GM04504 (cell line): ENCODE measurements around the gene MKLN1.
A peak's percentile ranks its signal among the peaks of the same experiment; 100 is the strongest.
"Not testable (repeated sequence)": the region's sequence is repeated elsewhere in the genome, so short reads cannot be mapped to it uniquely, and the experiment has no call there.

ENCODE experiments used
- DNase-seq: peaks from one replicate; pipeline ENCODE4 v3.0.0-alpha.2; 2012; ENCODE audit warnings: low read depth

MKLN1 gene

DNA sequence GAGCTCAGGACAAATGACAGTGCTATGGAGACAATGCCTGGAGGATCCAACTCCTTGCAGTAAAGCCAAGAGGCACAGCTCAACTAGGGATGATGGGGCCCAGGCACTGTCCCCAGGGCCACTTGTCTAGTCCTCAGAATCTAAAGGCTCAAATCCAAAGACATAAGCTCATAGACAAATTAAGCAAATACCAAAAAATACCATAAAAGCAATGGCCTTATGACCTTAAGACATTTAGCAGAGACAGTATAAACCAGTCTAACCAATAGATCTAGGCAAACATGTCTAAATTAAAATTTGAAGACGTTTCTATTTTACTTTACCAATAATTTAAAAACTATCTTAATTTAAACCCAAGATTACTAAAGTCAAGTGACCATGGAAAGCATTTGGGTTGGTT lies 14.8 kb upstream of the MKLN1 start:
- no peak for DNase-seq

DNA sequence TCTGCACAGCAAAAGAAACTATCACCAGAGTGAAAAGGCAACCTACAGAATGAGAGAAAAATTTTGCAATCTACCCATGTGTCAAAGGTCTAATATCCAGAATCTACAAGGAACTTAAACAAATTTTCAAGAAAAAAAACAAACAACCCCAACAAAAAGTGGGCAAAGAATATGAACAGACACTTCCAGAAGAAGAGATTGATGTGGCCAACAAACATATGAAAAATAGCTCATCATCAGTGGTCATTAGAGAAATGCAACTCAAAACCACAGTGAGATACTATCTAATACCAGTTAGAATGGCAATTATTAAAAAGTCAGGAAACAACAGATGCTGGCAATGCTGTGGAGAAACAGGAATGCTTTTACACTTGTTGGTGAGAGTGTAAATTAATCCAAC lies 7.1 kb upstream of the MKLN1 start:
- DNase-seq = no peak

DNA sequence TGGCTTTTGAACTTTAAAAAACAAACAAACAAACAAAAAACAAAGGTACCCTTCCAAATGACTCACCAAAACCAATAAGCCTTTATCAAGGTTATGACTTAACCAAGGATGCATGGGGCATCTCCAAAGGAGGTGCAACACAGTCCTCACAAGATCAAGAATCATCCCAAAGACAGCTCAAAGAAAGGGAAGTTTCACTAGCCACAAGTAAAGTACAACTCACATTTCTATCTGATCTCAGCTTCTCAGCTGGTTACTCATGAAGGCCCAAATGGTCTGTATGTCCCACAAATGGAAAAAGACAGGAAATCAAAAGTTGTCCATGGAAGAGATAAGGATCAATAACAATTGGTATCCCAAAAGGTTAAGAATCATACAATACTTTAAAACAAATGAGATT lies 6.0 kb upstream of the MKLN1 start:
- DNase-seq = no peak

DNA sequence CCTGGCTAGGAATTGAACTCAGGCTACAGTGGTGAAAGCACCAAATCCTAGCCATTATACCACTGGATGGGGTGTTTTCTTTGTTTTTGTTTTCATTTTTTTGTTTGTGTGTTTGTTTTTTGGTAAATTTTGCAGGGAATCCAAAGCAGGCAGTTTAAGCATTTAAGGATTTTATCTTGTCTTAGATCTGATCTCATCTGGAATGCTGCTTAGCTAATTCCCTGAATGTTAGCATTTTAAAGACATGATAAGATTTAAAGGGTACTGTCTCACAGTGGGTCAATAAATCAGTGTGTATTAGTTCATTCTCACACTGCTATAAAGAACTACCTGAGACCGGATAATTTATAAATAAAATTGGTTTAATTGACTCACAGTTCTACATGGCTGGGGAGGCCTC lies 5.6 kb upstream of the MKLN1 start:
- no peak for DNase-seq

DNA sequence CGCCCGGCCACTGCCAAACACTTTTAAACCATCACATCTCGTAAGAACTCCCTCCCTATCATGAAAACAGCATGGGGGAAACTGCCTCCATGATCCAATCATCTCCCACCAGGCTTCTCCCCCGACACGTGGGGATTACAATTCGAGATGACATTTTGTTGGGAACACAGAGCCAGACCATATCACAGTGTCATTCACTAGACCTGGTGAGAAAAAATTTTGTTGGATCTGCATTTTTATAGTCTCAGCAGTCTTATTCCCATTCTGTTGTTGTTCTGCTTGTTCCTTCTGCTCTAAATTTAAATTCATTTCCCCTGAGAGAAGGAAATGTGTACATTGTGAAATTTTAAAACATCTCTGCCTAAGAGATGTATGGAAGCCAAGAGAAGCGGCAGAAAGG lies 4.8 kb upstream of the MKLN1 start:
- no peak for DNase-seq

GRCh38 chr7:131325179-131325840 lies 2.4 kb upstream of the MKLN1 start:
- DNase-seq = no peak

DNA sequence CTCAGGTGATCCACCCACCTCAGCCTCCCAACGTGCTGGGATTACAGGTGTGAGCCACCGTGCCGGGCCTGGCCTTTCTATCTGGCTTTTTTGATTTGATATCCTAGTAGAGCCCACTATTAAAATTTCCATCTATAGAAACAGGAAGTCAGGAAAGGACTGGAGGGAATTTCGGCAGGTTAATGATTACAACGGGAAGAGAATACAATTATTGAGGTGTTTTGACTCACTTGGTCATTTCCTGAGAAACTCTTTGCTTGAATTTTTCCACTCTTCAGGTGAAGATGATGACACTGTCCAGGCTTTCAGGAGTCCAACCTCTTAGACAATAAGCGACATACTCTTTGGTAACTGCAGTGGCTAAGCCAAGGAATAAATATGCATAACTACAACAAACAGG lies 1.1 kb upstream of the MKLN1 start:
- DNase-seq = no peak

DNA sequence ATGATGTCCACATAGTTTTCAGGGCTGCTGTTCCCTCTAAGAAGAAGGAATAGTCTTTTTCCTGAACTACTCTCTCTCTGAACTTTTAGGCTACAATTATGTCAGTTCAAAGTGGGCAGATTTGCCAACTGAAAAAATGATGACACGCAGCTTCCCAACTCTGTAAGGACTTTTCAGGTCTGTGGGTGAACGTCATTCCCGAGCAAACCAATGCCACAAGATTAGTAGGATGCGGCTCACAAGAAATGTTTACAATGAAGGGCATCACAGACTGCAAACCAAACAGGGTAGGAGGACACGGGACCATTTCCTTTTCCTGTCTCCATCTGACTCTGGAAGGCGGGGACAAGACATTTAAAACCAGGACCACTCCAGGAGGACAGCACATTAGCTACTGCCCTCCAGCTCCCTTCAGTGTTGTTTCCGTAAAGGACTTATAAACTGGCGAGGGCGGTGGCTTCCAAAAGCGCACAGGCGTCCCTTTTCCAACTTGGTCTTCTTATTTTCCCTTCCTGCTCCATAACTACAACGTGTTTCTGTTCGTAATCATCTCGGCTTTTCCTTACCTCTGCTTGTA lies 539 bp upstream of the MKLN1 start:
- DNase-seq = peak; percentile 47

DNA sequence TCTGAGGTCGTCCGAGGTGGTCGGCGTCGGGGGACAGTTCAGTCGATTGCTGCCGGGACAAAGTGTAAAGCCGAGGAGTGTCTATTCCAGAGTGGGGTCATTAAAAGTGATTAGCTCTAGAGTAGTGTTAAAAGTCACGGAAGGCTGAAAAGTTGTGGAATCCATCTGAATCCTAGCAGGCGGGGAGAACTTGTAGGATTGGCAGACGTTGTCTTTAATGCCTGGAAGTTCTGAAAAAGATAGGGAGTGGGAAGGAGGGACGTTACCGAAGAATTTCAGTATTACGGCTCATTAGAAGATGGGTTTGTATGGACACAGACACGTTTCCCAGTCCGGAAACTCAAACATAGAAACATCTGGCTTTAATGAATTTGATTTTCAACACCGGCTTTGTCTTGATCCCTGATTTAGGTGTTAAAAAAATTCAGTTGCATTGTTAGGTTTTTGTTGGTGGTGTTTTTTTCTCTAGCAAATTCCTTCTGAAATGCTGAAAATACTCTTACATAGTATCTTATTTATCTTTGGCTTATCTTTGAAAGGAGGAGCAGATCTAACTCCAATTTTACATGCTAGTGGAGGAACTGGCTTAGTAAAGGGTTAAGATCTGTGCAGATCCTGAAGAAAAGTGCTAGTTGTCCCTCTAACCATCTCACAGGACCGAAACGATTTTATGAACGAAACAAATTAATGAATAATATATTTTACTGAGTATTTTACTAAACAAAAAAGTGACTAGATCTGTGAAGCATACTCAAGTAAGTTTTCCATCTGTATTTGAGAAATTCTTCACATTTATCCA lies 900 bp downstream of the MKLN1 start:
- peak; percentile 30 for DNase-seq

DNA sequence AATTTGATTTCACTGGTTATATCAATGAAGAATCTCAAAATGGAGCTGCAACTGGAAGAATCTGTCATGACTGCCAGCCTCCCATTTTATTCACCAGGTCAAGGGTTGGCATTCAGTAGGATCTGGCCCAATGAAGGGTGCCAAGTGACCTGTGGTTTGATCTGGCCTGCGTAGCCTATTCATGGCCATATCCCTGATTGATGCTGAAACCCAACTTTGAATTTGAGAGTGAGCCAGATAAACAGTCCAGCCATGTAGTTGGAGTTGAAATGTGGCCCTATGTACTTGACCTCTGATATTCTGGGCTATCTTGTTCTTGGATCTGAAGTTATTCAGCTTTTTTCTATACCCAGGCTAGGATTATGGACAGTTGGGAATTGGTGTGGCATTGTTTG lies 1.5 kb downstream of the MKLN1 start:
- no peak for DNase-seq

DNA sequence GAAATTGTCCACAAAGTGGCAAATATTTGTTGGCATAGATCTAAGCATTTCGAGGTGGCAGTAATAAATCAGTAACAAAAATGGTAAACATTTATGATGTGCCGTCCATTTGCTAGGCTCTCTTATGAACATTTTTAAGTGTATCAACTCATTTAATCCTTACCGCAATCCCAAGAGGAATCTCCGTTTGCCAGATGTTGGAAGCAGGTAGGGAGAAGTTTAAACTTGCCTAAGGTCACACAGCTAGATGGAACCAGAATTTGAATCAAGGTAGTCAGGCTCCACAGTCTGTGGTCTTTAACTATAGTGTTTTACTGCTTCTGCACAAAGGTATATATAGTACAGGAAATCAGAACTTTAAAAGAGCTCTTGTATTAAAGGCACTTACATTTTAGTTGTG lies 2.6 kb downstream of the MKLN1 start:
- no peak for DNase-seq

DNA sequence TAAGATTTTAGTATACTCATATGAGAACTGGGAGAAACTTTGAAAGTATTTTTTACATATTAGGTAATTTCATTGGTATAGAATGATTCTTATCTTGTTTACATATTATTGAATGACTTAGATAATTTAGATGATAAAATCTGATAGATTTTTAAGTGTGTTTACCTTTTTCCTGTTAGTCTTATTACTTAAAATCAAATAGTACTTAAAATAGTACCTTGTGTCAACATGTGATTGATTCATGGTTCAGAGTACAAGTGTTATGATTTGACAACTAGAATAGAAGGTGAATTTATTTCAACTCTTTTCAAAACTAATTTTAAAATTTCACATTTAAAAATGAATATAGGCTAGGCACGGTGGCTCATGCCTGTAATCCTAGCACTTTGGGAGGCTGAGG lies 4.1 kb downstream of the MKLN1 start:
- no peak for DNase-seq

DNA sequence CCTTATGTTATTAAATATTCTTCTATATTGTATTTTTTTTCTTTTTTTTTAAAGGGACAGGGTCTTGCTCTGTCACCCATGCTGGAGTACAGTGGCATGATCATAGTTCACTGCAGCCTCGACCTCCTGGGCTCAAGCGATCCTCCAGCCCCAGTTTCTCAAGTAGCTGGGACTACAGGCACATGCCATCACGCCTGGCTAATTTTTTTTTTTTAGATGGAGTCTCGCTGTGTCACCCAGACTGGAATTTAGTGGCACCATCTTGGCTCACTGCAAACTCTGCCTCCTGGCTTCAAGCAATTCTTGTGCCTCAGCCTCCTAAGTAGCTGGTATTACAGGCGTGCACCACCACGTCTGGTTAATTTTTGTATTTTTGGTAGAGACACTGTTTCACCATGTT lies 5.1 kb downstream of the MKLN1 start:
- not testable (repeated sequence) for DNase-seq

- no peak for DNase-seq
Observed at GRCh38 chr7:131335639-131336381, 8.1 kb downstream of the MKLN1 start.

- no peak for DNase-seq
Observed at GRCh38 chr7:131336956-131337355, 9.3 kb downstream of the MKLN1 start.

GRCh38 chr7:131338173-131338572 lies 10.5 kb downstream of the MKLN1 start:
- no peak for DNase-seq

DNA sequence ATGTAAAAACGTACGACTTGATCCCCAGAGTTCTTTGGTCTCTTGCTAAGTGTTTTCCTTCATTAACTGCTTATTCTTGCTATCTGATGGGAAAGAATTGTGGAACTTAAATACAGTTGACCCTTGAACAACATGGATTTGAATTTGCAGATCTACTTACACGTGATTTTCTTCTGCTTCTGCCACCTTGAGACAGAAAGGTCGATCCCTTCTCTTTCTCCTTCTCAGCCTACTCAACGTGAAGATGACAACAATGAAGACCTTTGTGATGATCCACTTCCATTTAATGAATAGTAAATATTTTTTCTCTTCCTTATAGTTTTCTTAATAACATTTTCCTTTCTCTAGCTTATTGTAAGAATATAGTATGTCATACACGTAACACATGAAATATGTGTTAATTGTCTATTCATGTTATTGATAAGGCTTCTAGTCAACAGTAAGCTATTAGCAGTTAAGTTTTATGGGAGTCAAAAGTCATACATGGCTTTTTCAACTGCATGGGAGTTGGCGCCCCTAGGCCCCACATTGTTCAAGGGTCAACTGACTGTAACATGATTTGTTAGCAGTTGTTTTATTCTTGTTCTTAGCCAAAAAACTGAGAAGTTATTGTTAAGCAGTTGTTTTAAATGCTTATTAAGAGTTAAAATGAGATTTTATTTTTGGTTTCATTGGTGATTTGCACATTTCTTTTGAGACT lies 11.2 kb downstream of the MKLN1 start:
- no peak for DNase-seq

GRCh38 chr7:131341690-131342089 lies 14.0 kb downstream of the MKLN1 start:
- no peak for DNase-seq

DNA sequence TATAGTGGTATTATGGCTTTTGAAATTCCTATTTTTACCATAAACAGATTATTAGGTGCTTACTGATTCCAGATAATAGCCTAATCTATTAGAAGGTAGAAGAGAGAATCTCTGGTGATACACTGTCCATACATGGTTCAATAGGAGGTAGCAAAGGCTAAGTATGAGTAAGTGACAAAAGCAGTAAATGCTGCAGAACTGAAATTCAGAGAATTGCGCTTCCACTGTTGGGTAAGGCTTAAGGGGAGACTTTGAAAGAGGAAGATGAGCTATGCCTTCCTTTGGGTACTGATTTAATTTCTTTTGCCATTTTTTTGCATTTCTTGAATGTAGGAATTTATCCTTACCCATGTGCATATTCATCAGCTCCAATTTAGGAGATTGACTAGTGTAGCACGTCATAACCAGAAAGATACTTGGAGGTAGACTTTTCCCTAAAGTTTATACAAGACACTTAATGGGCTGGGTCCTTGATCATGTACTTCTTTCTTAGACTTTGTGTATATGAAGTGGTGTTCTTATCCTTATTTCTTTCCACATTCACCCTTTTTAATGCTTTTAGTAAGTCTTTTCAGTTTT lies 15.3 kb downstream of the MKLN1 start:
- DNase-seq = no peak

DNA sequence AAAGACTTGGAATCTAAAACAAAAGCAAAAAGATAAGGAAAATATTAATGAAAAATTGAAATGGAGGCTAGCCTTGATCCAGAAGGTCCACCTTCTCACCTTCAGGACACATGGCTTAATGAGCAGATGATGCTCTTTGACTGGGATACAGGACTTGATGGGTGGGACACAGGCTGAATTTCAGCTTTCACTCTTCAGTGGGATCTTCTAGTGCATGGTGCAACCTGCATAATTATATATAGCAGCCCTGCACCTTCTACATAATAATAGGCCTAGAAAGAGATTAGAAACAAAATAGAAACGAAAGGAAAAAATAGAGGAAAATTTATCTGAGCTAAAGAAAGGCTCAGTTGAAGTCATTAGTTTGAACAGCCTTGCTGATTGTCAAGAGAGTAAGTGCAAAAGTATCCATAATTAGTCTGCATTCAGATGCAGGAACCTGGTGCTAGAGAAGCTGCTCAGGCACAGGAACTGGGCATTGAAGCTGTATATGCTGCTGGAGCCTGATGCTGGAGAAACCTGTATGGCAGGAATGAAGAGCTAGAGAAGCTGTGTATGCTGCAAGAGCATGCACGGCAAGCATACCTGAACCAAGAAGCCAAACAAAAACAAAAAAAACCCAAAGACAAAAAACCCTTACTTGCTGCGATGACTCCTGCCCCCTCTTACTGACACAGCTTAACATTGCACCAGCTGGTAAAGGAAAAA lies 19.4 kb downstream of the MKLN1 start:
- no peak for DNase-seq

DNA sequence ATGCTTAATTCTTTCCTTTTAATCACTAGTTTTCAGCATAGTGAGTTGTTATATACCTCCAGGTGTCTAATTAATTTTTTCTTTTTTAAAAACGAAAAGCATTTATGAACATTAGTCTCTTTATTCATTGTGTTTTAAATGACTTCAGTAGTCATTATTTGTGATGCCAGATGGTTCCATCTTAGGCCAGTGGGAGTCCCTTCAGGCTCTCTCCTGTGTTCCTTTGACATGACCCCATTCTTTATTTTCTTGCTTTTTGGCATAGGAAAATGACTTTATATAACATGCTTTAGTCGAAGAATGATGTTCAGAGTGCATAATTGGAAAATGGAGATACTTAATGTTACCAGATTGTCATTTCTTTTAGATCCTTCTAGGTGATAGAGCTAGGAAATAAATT lies 24.4 kb downstream of the MKLN1 start:
- no peak for DNase-seq
